HG02623 (cell line): Measurements from ENCODE around the gene AP2A2.
A peak's percentile ranks its signal among the peaks of the same experiment; 100 is the strongest.

Experiments
- ATAC-seq: cut with Tn5 transposase; IDR thresholded peaks from one replicate; pipeline ENCODE4 v1.9.1; 2021; ENCODE audit warnings: moderate library complexity; ENCODE audit not compliant: unreplicated experiment

AP2A2 gene

DNA sequence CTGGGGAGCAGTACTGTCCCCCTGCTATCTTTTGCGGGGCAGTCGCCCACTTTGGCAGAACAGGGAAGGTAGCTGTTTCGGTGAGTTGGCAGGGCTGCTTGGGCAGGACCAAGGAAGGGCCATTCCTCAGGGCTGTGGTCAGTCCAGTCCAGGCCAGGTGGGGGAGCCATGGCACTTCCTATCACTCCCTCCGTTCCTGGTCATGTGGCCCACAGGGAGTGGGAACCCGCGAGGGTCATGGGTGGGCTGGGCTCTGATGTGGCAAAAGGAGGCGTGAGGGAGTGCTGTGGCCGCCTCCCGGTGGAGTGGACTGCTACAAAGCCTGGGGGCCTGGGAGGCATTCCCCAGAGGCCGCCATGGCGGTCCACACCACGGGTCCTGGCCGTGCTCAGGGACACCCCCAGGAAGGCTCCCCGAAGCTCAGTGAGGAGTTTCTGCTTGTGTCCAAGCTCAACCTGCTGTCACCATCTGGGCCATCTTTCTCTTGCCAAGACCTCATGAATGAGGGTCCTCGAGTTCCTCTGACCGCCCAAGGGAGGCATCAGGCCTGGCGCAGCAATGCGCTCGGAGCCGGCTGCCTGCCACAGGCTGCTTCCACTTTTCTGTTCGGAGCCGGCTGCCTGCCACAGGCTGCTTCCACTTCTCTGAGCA lies 27.0 kb upstream of the AP2A2 start:
- no peak for ATAC-seq

GRCh38 chr11:899724-900123 lies 25.9 kb upstream of the AP2A2 start:
- ATAC-seq = no peak

DNA sequence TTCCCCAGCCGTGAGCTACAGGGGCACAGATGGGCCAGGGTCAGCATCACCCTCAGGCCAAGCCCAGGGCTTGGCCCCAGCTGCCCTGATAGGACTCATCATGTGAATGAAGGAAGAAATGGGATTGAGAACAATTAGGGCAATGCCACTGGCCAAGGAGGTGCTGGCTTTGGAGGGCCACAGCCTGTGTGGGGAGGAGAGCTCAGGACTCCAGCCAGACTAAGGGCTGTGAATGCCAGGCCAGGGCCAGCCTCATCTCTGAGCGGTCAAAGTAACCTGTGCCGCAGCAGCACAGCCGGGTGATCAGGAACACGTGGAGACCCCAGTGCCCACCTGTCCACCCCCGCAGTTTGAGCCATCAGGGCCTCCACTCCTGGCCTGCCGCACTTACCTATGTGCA lies 25.1 kb upstream of the AP2A2 start:
- no peak for ATAC-seq

GRCh38 chr11:901452-902061 lies 24.1 kb upstream of the AP2A2 start:
- no peak for ATAC-seq

- ATAC-seq = no peak
These were observed 21.3 kb upstream of the AP2A2 start for GRCh38 chr11:904380-904779.

GRCh38 chr11:905952-906351 lies 19.7 kb upstream of the AP2A2 start:
- ATAC-seq = no peak

DNA sequence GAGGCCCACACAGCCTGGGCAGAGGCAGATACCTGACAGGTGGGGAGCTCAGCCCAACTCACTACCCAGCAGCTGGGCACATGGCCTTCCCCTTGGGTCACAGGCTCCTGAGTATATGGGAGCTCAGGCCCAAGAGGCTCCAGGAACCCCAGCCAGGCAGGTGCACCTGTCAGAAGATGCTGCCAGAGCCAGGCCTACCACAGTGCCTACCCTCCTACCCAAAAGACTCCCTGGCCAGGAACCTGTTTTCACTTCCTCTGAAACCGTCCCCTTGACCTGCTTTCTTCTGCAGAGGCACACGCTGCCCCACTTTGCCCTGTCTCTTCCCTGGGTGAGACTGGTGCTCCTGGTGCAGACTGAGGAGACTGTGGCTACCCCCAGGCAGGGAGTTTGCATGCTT lies 18.0 kb upstream of the AP2A2 start:
- no peak for ATAC-seq

DNA sequence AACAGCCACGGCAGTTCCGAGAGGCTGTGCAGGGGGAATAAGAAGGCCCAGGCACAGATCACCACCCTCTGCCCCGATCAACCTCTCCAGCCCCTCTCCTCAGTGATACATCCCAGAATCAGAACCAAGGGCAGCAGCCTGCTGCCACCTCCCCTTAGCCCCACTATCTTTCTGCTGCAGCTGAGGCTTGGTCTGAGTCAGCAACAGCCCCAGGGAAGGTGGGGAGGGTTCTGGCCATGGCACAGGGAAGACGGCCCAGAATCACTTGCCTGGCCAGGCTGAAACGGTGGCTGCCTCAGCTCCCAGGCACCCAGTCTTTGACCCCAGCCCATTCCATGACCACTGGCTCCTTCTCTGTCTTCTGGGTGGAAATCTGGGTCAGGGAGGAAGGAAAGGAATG lies 17.4 kb upstream of the AP2A2 start:
- no peak for ATAC-seq

GRCh38 chr11:909406-909805 lies 16.3 kb upstream of the AP2A2 start:
- ATAC-seq = no peak

DNA sequence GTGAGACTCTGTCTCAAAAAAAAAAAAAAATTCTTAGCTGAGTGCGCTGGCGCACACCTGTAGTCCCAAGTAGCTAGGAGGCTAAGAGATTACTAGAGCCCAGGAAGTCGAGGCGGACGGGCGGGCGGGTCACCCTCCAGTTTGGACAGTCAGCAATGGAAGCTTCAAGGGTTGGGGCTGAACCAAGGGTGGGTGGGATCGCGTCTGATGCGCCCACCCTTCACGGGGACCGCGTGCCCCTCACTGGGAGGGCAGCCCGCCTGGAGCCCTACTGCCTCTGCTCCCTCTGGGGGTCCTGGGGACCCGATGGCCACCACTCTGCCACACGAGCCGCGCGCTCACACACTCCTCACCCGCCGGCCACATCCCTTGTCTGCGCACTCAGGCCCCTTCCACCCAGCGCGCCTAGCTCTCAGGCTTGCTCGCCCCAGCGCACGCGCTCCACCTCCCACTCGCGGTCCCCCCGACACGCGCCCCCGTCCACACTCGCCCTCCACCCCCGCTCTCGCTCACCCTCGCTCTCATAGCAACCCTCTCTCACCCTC lies 15.6 kb upstream of the AP2A2 start:
- no peak for ATAC-seq

DNA sequence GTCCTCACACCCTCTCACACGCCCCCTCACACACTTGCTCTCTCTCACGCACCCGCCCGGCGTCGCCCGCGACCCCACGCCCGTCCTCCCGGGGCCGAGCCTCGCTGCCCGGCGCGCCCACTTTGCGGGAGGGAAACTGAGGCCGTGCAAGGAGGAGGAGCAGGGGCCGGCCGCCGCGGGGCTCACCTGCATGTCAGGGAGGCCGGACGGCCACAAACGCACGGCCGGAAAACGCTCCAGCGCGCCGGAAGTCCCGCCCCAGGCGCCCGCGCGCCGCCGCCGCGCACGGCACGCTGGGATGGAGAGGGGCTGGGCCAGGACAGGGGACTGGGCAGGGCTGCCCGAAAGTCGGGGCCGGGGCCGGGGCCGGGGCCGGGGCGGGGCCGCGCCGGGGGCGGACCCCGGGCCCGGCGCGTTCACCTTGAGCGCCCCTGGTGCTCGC lies 15.1 kb upstream of the AP2A2 start, which contains the start of gene CHID1:
Gene CHID1 (minus strand): TSS at position 222 of the 442 bp plus-strand sequence. CDS start 5,994 bp downstream, outside the sequence.
- ATAC-seq = peak; percentile 84

GRCh38 chr11:911031-911889 lies 14.4 kb upstream of the AP2A2 start:
- peak; percentile 22 for ATAC-seq

- ATAC-seq = no peak
These were observed 13.8 kb upstream of the AP2A2 start for GRCh38 chr11:911890-912219.

GRCh38 chr11:912266-912665 lies 13.4 kb upstream of the AP2A2 start:
- ATAC-seq = no peak

- ATAC-seq = no peak
These were observed 12.6 kb upstream of the AP2A2 start for GRCh38 chr11:913043-913442.

- no peak for ATAC-seq
These were observed 11.5 kb upstream of the AP2A2 start for GRCh38 chr11:914204-914603.

DNA sequence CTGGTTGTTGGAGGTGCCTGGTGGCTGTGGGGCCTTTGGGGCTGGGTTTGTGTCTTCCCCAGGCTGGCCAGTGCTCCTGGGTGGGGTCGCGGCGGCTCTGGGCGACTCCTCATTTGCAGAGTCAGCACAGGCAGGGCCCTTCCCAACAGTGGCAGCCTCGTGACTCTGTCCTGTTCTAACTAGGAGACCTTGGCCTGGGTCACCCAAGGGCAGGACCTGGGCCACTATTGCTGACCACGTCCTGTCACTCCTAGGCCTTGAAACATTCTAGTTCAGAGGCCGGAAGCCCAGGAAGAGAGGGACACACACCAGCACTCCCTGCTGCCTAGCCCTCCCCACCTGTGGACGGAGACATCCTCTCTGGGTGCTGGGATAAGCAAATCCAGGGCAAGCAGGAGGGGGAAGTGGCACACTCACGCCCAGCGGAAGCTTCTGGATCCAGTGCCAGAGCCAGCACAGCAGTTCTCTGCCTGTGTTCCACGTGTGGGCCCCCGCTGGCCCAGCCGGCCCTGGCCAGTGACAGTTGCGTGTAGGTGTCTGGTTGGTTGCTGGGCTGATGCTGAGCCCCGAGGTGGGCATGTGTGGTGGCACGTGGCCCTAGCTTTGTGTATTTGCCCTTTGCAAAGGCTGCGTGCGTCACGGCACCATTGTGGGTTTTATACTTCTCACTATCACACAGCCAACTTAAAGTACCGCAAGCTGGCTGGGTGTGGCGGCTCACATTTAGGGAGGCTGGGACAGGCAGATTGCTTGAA lies 10.7 kb upstream of the AP2A2 start:
- ATAC-seq = no peak

- no peak for ATAC-seq
These were observed 8.2 kb upstream of the AP2A2 start for GRCh38 chr11:917426-917825.

GRCh38 chr11:921921-922678 lies 3.6 kb upstream of the AP2A2 start:
- ATAC-seq = no peak

GRCh38 chr11:923691-924405 lies 1.8 kb upstream of the AP2A2 start:
- ATAC-seq = no peak
